Activated CD4-positive, alpha-beta memory T cell treated with anti-CD3 and anti-CD28 coated beads, Interleukin-2, amount 10 ng/mL, durations not matched to agents 7 days and 5 days (primary cell): ENCODE results near the gene HSD11B1. TPM values are rescaled to one million over a fixed set of nuclear protein-coding genes. Genes with fewer than 3 reads are reported as not detected.

Experiments used
- CTCF ChIA-PET: fragments of 350-600 bp; sonication (Branson Sonifier 250); formaldehyde crosslinking; loops from one replicate; lab custom pipeline; 2021; ENCODE audit warnings: antibody characterized with exemption, inconsistent platforms; lab: Charles Lee
- POLR2A ChIA-PET: fragments of 350-600 bp; sonication (Branson Sonifier 250); formaldehyde crosslinking; loops from one replicate; lab custom pipeline; 2021; ENCODE audit warnings: antibody characterized with exemption; lab: Charles Lee
- DNase-seq: peaks from one replicate; pipeline ENCODE4 v3.0.0-alpha.2; 2020
- H3K27ac Mint-ChIP-seq: one replicate; pipeline ENCODE4 v1.8.0; 2021; ENCODE audit warnings: mild to moderate bottlenecking, mixed read lengths
- H3K27me3 Mint-ChIP-seq: one replicate; pipeline ENCODE4 v1.8.0; 2021; ENCODE audit warnings: mixed read lengths
- H3K36me3 Mint-ChIP-seq: one replicate; pipeline ENCODE4 v1.8.0; 2021; ENCODE audit warnings: low read depth, mixed read lengths
- H3K4me1 Mint-ChIP-seq: one replicate; pipeline ENCODE4 v1.8.0; 2021; ENCODE audit warnings: mixed read lengths
- H3K4me3 Mint-ChIP-seq: one replicate; pipeline ENCODE4 v1.8.0; 2021; ENCODE audit warnings: mild to moderate bottlenecking, mixed read lengths
- H3K9me3 Mint-ChIP-seq: one replicate; pipeline ENCODE4 v1.8.0; 2021; ENCODE audit warnings: mixed read lengths
- total RNA-seq, 2 experiments: library from RNA; stranded (reverse); gene quantifications; one replicate each; pipeline ENCODE4 v1.2.3, GENCODE V29; 2021

The HSD11B1 gene
- total RNA-seq, 2 experiments from 2014 or later, result 8.7 to 11.4 TPM

DNA sequence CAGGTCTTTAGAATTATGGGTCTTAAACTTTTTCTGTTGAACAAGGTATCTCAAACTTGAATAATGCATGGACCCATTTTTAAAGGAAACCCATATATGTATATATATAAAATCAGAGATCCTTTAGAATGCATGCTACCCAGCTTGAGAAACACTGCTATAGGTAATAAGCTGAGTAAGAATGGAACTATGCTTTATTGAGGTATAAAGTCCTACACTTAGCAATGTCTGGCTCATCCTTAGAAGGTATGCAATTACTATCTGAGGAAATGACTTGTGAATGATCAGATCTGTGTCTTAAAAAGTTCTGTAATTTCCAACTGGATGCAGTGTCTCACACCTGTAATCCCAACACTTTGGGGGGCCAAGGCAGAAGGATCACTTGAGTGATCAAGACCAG is 62.5 kb downstream of the HSD11B1 start:
- Mint-ChIP-seq H3K27ac (no peak overlapping the region), H3K27me3 (no peaks in the 10 kb centered on the region), H3K4me3 (peak overlapping the region; percentile 23), H3K4me1 (peaks cover 54% of the 10 kb centered on the region), H3K9me3 (no peaks in the 10 kb centered on the region), H3K36me3 (peaks cover 32% of the 10 kb centered on the region)
- no peak for DNase-seq
- POLR2A ChIA-PET, result interaction anchor here (1.2 to 20.7 kb wide), 4 partner anchors 12 to 81 kb away, joined by 4 to 799 read pairs (median 114); partner anchors contain the start of genes C1orf74 and TRAF3IP3
- CTCF ChIA-PET, result interaction anchor here (1.5 to 5.8 kb wide), 6 partner anchors 9 to 201 kb away, joined by 3 to 115 read pairs (median 12); partner anchors contain the start of gene TRAF3IP3

DNA sequence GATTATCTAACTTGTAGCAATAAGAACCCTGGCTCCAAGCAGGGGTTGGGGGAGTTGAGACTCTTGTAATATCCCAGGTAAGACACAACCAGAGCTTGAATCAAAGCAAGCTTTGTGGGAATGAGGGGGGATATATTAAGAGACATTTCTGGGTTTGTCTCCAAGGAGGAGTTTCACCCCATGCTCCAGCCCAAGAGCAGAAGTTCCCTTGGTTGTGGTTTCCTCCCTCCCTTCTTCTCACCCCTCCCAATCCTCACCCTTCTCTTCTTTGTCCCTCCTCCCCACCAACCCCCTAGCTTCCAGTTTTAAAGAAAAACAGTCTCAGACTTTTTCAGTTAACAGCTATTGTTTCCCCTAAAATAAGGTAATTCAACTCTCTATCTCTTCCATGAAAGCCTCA is 63.1 kb downstream of the HSD11B1 start:
- ChIA-PET CTCF (interaction anchor here (1.1 to 5.8 kb wide), 10 partner anchors 10 to 201 kb away, joined by 4 to 115 read pairs (median 12); partner anchors contain the start of genes C1orf74 and TRAF3IP3), POLR2A (interaction anchor here (0.6 to 20.7 kb wide), 11 partner anchors 13 to 606 kb away, joined by 3 to 799 read pairs (median 7); partner anchors contain the start of genes C1orf74, G0S2, TRAF3IP3 and UTP25)
- H3K36me3 Mint-ChIP-seq, result peaks cover 26% of the 10 kb centered on the region
- H3K4me1 Mint-ChIP-seq, result peaks cover 48% of the 10 kb centered on the region
- no peaks in the 10 kb centered on the region for H3K9me3 Mint-ChIP-seq
- no peak overlapping the region for H3K4me3 Mint-ChIP-seq
- DNase-seq, result no peak
- H3K27me3 Mint-ChIP-seq, result no peaks in the 10 kb centered on the region
- H3K27ac Mint-ChIP-seq, result no peak overlapping the region

GRCh38 chr1:209768354-209768774 is 63.7 kb downstream of the HSD11B1 start:
- H3K27ac Mint-ChIP-seq, result no peak overlapping the region
- peaks cover 41% of the 10 kb centered on the region for H3K4me1 Mint-ChIP-seq
- ChIA-PET CTCF (interaction anchor here (1.1 to 5.8 kb wide), 13 partner anchors 10 to 202 kb away, joined by 3 to 115 read pairs (median 7); partner anchors contain the start of genes C1orf74 and TRAF3IP3), POLR2A (interaction anchor here (0.6 to 20.7 kb wide), 13 partner anchors 13 to 606 kb away, joined by 3 to 799 read pairs (median 5); partner anchors contain the start of genes C1orf74, G0S2, TRAF3IP3 and UTP25)
- no peaks in the 10 kb centered on the region for H3K9me3 Mint-ChIP-seq
- peak; percentile 94 for DNase-seq
- H3K36me3 Mint-ChIP-seq, result peaks cover 19% of the 10 kb centered on the region
- no peak overlapping the region for H3K4me3 Mint-ChIP-seq
- H3K27me3 Mint-ChIP-seq, result no peaks in the 10 kb centered on the region

DNA sequence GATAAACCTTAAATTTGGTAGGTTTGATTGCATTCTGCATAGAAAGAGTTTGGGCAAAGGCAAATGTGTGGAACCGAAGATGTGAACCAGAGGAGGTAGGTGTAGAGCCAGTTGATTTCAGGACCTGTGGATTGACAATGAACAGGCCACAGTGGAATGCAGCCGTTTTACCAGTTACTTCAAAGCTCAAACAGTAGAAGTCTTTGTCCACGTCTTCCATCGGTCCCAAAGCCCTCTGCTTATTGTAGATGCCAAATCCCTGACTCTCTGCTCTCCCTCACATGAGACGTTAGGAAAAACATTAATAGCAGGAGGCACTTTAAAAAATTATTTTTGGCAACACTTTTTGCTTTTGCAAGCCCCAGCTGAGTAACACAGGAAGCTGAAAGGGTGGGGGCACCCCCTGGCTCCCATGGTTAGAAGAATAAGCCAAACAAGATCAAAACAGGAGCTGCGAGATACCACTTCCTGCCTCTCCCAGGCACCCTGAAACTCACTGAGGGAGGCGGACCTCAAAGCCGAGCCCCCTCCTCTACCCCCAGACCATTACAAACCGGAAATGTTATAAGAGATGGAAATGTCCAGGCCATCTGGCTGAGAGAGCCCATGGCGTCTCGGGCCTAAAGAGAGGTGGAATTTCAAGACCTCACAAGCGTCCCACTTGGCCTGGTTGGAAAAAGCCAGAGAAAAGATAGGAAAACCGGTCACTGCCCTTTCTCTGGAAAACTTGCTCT is 64.7 kb downstream of the HSD11B1 start:
- Mint-ChIP-seq H3K4me3 (no peak overlapping the region), H3K27ac (no peak overlapping the region), H3K36me3 (peaks cover 9% of the 10 kb centered on the region)

DNA sequence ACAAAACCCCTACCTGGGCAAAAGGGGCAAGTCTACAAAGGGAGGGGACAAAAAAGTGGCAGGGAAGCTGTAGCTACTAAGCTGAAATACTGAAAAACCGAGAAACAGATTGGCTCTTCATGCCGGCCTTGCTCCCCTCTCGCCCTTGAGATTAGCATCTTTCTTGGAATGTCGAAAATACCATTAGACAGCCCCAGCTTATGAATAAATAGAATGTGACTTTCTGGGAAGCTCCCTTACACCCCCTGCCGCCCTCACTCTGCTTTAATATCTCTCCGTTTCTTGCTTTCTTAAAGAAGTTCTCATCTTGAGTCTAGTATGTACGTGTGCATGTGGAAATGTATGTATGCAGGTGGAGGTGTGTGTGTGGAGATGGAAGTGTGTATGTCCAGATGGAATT is 65.3 kb downstream of the HSD11B1 start:
- Mint-ChIP-seq H3K27ac (no peak overlapping the region), H3K27me3 (no peaks in the 10 kb centered on the region), H3K4me1 (peaks cover 41% of the 10 kb centered on the region), H3K9me3 (no peaks in the 10 kb centered on the region), H3K4me3 (no peak overlapping the region), H3K36me3 (peaks cover 6% of the 10 kb centered on the region)
- ChIA-PET CTCF (interaction anchor here (0.8 to 5.8 kb wide), 10 partner anchors 8 to 204 kb away, joined by 3 to 115 read pairs (median 10); partner anchors contain the start of genes C1orf74 and TRAF3IP3), POLR2A (interaction anchor here (0.8 to 20.7 kb wide), 12 partner anchors 11 to 1488 kb away, joined by 3 to 799 read pairs (median 6); partner anchors contain the start of genes C1orf74, G0S2, LAMB3 and TRAF3IP3)
- DNase-seq, result no peak

More for the DNA sequence above, 64.7 kb downstream of the HSD11B1 start:
- peak; percentile 87 for DNase-seq
- peaks cover 37% of the 10 kb centered on the region for H3K4me1 Mint-ChIP-seq
- H3K27me3 Mint-ChIP-seq, result no peaks in the 10 kb centered on the region
- ChIA-PET POLR2A (interaction anchor here (0.8 to 20.7 kb wide), 14 partner anchors 12 to 1489 kb away, joined by 3 to 799 read pairs (median 6); partner anchors contain the start of genes C1orf74, G0S2, LAMB3 and TRAF3IP3), CTCF (interaction anchor here (0.8 to 5.8 kb wide), 12 partner anchors 9 to 204 kb away, joined by 3 to 115 read pairs (median 6); partner anchors contain the start of genes C1orf74 and TRAF3IP3)
- H3K9me3 Mint-ChIP-seq, result no peaks in the 10 kb centered on the region

- CTCF ChIA-PET, result interaction anchor here (1.2 to 5.8 kb wide), 5 partner anchors 13 to 201 kb away, joined by 3 to 115 read pairs (median 25); partner anchors contain the start of genes C1orf74 and TRAF3IP3
- no peaks in the 10 kb centered on the region for H3K9me3 Mint-ChIP-seq
- DNase-seq, result no peak
- H3K27ac Mint-ChIP-seq, result no peak overlapping the region
- H3K27me3 Mint-ChIP-seq, result no peaks in the 10 kb centered on the region
- H3K36me3 Mint-ChIP-seq, result no peaks in the 10 kb centered on the region
- H3K4me1 Mint-ChIP-seq, result peaks cover 40% of the 10 kb centered on the region
- H3K4me3 Mint-ChIP-seq, result no peak overlapping the region
- POLR2A ChIA-PET, result interaction anchor here (1.6 to 20.7 kb wide), 5 partner anchors 11 to 1488 kb away, joined by 4 to 799 read pairs (median 8); partner anchors contain the start of genes C1orf74 and TRAF3IP3
These were observed 66.2 kb downstream of the HSD11B1 start for GRCh38 chr1:209770636-209771415.

- Mint-ChIP-seq H3K36me3 (peaks cover 2% of the 10 kb centered on the region), H3K27ac (no peak overlapping the region), H3K4me3 (no peak overlapping the region)
These were observed 67.5 kb downstream of the HSD11B1 start for GRCh38 chr1:209772126-209772525.

DNA sequence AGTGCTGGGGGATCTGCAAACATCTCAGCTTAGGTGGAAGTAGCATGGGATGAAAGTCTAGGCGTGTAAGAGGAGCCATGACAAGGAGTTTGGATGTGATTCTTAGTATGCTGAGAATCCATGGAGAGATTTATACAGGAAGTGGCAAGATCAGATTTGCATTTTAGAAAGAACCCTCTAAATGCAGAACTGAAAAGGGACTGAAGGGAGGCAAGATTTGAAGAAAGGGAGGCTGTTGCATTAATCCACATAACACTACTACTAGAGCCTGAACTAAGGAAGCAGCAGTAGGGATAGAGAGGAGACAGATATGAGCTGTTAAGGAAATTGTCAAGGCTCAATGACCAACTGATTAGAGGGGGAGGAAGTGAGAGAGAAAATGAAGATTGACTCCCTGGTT is 69.9 kb downstream of the HSD11B1 start:
- H3K36me3 Mint-ChIP-seq, result peaks cover 27% of the 10 kb centered on the region
- CTCF ChIA-PET, result interaction anchor here (1.1 to 3.1 kb wide), 2 partner anchors 9 to 26 kb away, joined by 4 to 9 read pairs; no protein-coding TSS in a partner anchor

More at GRCh38 chr1:209772126-209772525, 67.5 kb downstream of the HSD11B1 start:
- POLR2A ChIA-PET, result interaction anchor here (0.6 to 20.7 kb wide), 5 partner anchors 9 to 86 kb away, joined by 3 to 799 read pairs (median 7); partner anchors contain the start of genes C1orf74 and TRAF3IP3
- CTCF ChIA-PET, result interaction anchor here (1.0 to 3.1 kb wide), 3 partner anchors 17 to 51 kb away, joined by 4 to 9 read pairs (median 5); partner anchors contain the start of gene TRAF3IP3
- Mint-ChIP-seq H3K27me3 (no peaks in the 10 kb centered on the region), H3K4me1 (peaks cover 33% of the 10 kb centered on the region), H3K9me3 (no peaks in the 10 kb centered on the region)
- no peak for DNase-seq

DNA sequence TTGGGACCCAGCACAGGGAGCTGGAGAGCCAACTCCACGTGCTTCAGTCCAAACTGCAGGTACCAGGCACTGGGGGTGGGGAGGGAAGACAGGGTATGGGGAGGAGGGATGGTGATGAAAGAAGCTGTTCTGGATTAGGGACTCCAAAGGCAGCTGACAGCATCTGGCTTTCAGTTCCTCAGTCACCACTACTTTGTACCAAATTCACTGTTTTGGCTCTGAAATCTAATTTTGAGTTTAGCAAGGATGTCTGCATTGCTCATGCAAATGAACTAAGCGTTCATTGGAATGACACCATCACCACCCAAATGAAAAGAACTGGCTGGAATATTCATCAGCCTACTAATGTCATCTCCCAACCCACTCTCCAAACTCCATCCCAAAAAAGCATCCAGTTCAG is 71.0 kb downstream of the HSD11B1 start:
- peak overlapping the region; percentile 6 for H3K27ac Mint-ChIP-seq
- POLR2A ChIA-PET, result interaction anchor here (0.9 to 20.7 kb wide), 6 partner anchors 8 to 123 kb away, joined by 3 to 799 read pairs (median 54); partner anchors contain the start of genes C1orf74, G0S2 and TRAF3IP3
- H3K4me3 Mint-ChIP-seq, result no peak overlapping the region
- CTCF ChIA-PET, result interaction anchor here (1.2 kb wide), 1 partner anchor 27 kb away, joined by 4 read pairs; no protein-coding TSS in a partner anchor
- peaks cover 39% of the 10 kb centered on the region for H3K4me1 Mint-ChIP-seq
- peaks cover 37% of the 10 kb centered on the region for H3K36me3 Mint-ChIP-seq
- no peaks in the 10 kb centered on the region for H3K27me3 Mint-ChIP-seq
- H3K9me3 Mint-ChIP-seq, result no peaks in the 10 kb centered on the region
- DNase-seq, result no peak

More for the DNA sequence above, 69.9 kb downstream of the HSD11B1 start:
- H3K27me3 Mint-ChIP-seq, result no peaks in the 10 kb centered on the region
- no peak for DNase-seq
- POLR2A ChIA-PET, result interaction anchor here (0.9 to 20.7 kb wide), 6 partner anchors 7 to 122 kb away, joined by 3 to 799 read pairs (median 54); partner anchors contain the start of genes C1orf74, G0S2 and TRAF3IP3
- no peaks in the 10 kb centered on the region for H3K9me3 Mint-ChIP-seq
- H3K27ac Mint-ChIP-seq, result peak overlapping the region; percentile 57
- peaks cover 33% of the 10 kb centered on the region for H3K4me1 Mint-ChIP-seq
- no peak overlapping the region for H3K4me3 Mint-ChIP-seq

GRCh38 chr1:209777587-209777986 is 72.9 kb downstream of the HSD11B1 start:
- Mint-ChIP-seq H3K9me3 (no peaks in the 10 kb centered on the region), H3K27me3 (no peaks in the 10 kb centered on the region), H3K36me3 (peaks cover 52% of the 10 kb centered on the region), H3K4me1 (peaks cover 43% of the 10 kb centered on the region), H3K4me3 (no peak overlapping the region), H3K27ac (peak overlapping the region; percentile 44)
- POLR2A ChIA-PET, result interaction anchor here (15.4 to 20.7 kb wide), 2 partner anchors 10 to 23 kb away, joined by 218 to 799 read pairs; partner anchors contain the start of gene TRAF3IP3
- no peak for DNase-seq
- CTCF ChIA-PET, result interaction anchor here (0.8 to 2.1 kb wide), 2 partner anchors 9 to 167 kb away, joined by 3 to 13 read pairs; no protein-coding TSS in a partner anchor

- Mint-ChIP-seq H3K4me3 (no peak overlapping the region), H3K36me3 (peaks cover 56% of the 10 kb centered on the region), H3K27me3 (no peaks in the 10 kb centered on the region), H3K9me3 (no peaks in the 10 kb centered on the region), H3K4me1 (peaks cover 47% of the 10 kb centered on the region), H3K27ac (no peak overlapping the region)
- CTCF ChIA-PET, result interaction anchor here (2.1 kb wide), 1 partner anchor 10 kb away, joined by 13 read pairs; no protein-coding TSS in a partner anchor
- POLR2A ChIA-PET, result interaction anchor here (15.4 to 20.7 kb wide), 2 partner anchors 11 to 23 kb away, joined by 218 to 799 read pairs; partner anchors contain the start of gene TRAF3IP3
- DNase-seq, result no peak
These were observed 73.5 kb downstream of the HSD11B1 start for GRCh38 chr1:209778102-209778501.
